Dermis blood vessel endothelial cell (primary cell): Measurements from ENCODE around the gene TEX14. TPM values are rescaled to one million over a fixed set of nuclear protein-coding genes. Genes with fewer than 3 reads are reported as not detected.
"Not testable (repeated sequence)": the region's sequence is repeated elsewhere in the genome, so short reads cannot be mapped to it uniquely, and the experiment has no call there.

ENCODE experiments used
- DNase-seq: peaks from one replicate; pipeline ENCODE4 v3.0.0; 2010
- total RNA-seq: library from RNA; depleted of rRNA; stranded (reverse); fragments of >200 nt; gene quantifications from 2 replicates; pipeline ENCODE4 v1.2.3, GENCODE V29; 2014

The TEX14 gene
- total RNA-seq, 1 donor from 2014 or later: under 0.01 TPM

GRCh38 chr17:58605470-58605869 is 86.4 kb downstream of the TEX14 start:
- no peak for DNase-seq

- DNase-seq: no peak
Observed at GRCh38 chr17:58601976-58602375, 89.9 kb downstream of the TEX14 start.

GRCh38 chr17:58597371-58597770 is 94.5 kb downstream of the TEX14 start:
- DNase-seq: no peak

- DNase-seq: peak; percentile 14
Observed at GRCh38 chr17:58595194-58595792, 96.6 kb downstream of the TEX14 start.

GRCh38 chr17:58593123-58593522 is 98.7 kb downstream of the TEX14 start:
- no peak for DNase-seq

GRCh38 chr17:58591455-58591854 is 100.4 kb downstream of the TEX14 start:
- DNase-seq: no peak

- DNase-seq: no peak
Observed at GRCh38 chr17:58590377-58590776, 101.5 kb downstream of the TEX14 start.

- peak; percentile 77 for DNase-seq
Observed at GRCh38 chr17:58587713-58588117, 104.1 kb downstream of the TEX14 start.

GRCh38 chr17:58586009-58586644 is 105.7 kb downstream of the TEX14 start:
- DNase-seq: no peak

GRCh38 chr17:58585554-58585953 is 106.3 kb downstream of the TEX14 start:
- no peak for DNase-seq

GRCh38 chr17:58583486-58583885 is 108.4 kb downstream of the TEX14 start:
- no peak for DNase-seq

GRCh38 chr17:58582718-58583117 is 109.1 kb downstream of the TEX14 start:
- DNase-seq: not testable (repeated sequence)

GRCh38 chr17:58580671-58581070 is 111.2 kb downstream of the TEX14 start:
- DNase-seq: no peak

- DNase-seq: peak; percentile 68
Observed at GRCh38 chr17:58577696-58578095, 114.1 kb downstream of the TEX14 start.

GRCh38 chr17:58576679-58577367 is 115.0 kb downstream of the TEX14 start:
- peak; percentile 5 for DNase-seq

GRCh38 chr17:58575511-58575910 is 116.3 kb downstream of the TEX14 start:
- DNase-seq: peak; percentile 37

- no peak for DNase-seq
Observed at GRCh38 chr17:58574025-58574424, 117.8 kb downstream of the TEX14 start.

- no peak for DNase-seq
Observed at GRCh38 chr17:58572846-58573245, 119.0 kb downstream of the TEX14 start.

GRCh38 chr17:58570758-58571157 is 121.1 kb downstream of the TEX14 start:
- DNase-seq: no peak

- no peak for DNase-seq
Observed at GRCh38 chr17:58569196-58569595, 122.6 kb downstream of the TEX14 start.

- no peak for DNase-seq
Observed at GRCh38 chr17:58568044-58568799, 123.6 kb downstream of the TEX14 start.

- DNase-seq: no peak
Observed at GRCh38 chr17:58565389-58566311, 126.2 kb downstream of the TEX14 start.
